ENCODE results near the gene NEDD8. TPM values are rescaled to one million over a fixed set of nuclear protein-coding genes. Genes with fewer than 3 reads are reported as not detected.

Gene NEDD8
- total RNA-seq, 1 donor from 2014 or later: 191 TPM

DNA sequence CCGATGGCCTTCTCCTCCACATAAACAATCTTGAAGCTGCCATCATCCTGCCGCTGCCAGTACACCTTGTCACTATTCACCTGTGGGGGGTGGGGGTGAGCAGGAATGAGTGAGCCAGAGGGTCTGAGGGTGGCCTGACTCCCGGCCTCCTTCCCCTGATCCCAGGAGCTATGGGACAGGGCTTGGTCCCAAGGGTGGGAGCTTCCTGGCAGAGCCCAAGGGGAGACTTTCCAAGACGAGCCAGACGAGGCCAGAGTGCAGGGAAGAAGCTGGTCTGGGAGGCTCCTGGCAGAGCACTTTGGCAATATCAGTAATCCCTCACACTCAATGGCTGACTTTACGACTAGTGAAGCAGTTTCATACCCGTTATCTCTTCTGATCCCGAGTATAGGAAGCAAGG, 23.3 kb upstream of the NEDD8 start:
- Mint-ChIP-seq H3K4me1 (no peaks in the 10 kb centered on the region), H3K36me3 (ENCODE audit: low read depth) (no peaks in the 10 kb centered on the region), H3K27me3 (ENCODE audit: low read depth) (no peaks in the 10 kb centered on the region), H3K4me3 (no peak overlapping the region), H3K27ac (ENCODE audit: unreplicated experiment) (no peak overlapping the region), H3K9me3 (no peaks in the 10 kb centered on the region)
- DNase-seq (ENCODE audit: low read depth, low spot score): no peak
- TF ChIP-seq, protein P1, sequence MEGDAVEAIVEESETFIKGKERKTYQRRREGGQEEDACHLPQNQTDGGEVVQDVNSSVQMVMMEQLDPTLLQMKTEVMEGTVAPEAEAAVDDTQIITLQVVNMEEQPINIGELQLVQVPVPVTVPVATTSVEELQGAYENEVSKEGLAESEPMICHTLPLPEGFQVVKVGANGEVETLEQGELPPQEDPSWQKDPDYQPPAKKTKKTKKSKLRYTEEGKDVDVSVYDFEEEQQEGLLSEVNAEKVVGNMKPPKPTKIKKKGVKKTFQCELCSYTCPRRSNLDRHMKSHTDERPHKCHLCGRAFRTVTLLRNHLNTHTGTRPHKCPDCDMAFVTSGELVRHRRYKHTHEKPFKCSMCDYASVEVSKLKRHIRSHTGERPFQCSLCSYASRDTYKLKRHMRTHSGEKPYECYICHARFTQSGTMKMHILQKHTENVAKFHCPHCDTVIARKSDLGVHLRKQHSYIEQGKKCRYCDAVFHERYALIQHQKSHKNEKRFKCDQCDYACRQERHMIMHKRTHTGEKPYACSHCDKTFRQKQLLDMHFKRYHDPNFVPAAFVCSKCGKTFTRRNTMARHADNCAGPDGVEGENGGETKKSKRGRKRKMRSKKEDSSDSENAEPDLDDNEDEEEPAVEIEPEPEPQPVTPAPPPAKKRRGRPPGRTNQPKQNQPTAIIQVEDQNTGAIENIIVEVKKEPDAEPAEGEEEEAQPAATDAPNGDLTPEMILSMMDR (conservative IDR thresholded peaks at IDR 0.05): no peak

DNA sequence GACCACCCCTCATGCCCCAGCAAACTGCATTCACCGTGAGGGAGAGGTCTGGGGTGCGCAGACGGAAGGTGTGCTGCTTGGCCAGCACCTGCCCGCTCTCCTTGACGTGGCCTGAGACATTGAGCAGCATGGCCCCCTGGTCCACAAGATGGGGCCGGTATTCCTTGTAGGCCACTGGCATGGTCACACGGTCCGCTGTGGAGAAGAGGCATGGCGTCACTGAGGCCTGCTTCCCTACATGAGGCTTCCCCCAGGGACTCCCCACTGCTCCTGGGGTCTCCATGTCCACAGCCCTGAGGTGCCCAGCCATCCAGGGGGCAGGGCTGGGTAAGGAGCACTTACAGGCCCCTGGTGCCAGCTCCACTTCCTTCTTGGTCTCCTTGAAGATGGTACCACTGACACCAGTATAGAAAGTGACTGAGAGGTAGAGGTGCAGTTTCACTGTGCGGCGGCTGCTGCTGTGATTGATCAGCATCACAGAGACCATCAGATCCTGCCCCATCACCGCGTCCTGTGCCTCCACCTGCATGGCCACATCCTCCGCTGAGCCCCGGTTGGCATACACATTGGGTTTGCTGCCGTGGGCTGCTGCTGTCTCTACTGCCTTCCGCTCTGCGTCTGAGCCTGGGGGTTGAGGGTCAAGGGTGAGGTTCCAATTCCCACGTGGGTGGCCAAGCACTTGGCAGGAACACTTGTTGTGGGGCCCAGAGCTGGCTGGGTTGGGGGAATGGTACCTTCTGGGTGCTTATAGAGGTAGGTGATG, 22.6 kb upstream of the NEDD8 start:
- H3K9me3 Mint-ChIP-seq: no peaks in the 10 kb centered on the region
- no peaks in the 10 kb centered on the region for H3K36me3 Mint-ChIP-seq (ENCODE audit: low read depth)
- TF ChIP-seq, protein P1 (conservative IDR thresholded peaks at IDR 0.05): no peak
- no peak for DNase-seq (ENCODE audit: low read depth, low spot score)
- H3K27ac Mint-ChIP-seq (ENCODE audit: unreplicated experiment): no peak overlapping the region
- H3K27me3 Mint-ChIP-seq (ENCODE audit: low read depth): no peaks in the 10 kb centered on the region
- no peaks in the 10 kb centered on the region for H3K4me1 Mint-ChIP-seq
- H3K4me3 Mint-ChIP-seq: no peak overlapping the region

DNA sequence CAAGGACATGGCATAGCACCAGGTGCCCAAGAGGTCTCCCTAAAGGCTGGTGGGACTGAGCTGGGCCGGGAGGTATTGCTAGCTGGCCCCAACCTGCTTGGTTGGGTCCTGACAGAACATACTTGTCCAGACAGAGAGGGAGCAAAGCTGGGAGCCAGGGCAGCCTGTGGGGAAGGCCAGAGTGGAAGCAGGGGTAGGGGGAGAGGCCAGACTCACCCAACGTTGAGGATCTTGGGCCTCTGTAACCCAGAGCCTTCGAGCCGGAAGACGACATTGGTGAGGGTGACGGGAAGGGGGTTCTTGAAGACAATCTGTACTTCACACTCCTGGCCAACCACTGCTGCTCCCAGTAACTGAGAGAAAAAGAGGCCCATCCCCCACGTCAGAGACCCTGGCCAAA, 21.8 kb upstream of the NEDD8 start:
- Mint-ChIP-seq H3K27ac (ENCODE audit: unreplicated experiment) (no peak overlapping the region), H3K36me3 (ENCODE audit: low read depth) (no peaks in the 10 kb centered on the region), H3K4me1 (no peaks in the 10 kb centered on the region), H3K4me3 (no peak overlapping the region), H3K27me3 (ENCODE audit: low read depth) (no peaks in the 10 kb centered on the region), H3K9me3 (no peaks in the 10 kb centered on the region)
- no peak for DNase-seq (ENCODE audit: low read depth, low spot score)
- TF ChIP-seq, protein P1 (conservative IDR thresholded peaks at IDR 0.05): no peak

DNA sequence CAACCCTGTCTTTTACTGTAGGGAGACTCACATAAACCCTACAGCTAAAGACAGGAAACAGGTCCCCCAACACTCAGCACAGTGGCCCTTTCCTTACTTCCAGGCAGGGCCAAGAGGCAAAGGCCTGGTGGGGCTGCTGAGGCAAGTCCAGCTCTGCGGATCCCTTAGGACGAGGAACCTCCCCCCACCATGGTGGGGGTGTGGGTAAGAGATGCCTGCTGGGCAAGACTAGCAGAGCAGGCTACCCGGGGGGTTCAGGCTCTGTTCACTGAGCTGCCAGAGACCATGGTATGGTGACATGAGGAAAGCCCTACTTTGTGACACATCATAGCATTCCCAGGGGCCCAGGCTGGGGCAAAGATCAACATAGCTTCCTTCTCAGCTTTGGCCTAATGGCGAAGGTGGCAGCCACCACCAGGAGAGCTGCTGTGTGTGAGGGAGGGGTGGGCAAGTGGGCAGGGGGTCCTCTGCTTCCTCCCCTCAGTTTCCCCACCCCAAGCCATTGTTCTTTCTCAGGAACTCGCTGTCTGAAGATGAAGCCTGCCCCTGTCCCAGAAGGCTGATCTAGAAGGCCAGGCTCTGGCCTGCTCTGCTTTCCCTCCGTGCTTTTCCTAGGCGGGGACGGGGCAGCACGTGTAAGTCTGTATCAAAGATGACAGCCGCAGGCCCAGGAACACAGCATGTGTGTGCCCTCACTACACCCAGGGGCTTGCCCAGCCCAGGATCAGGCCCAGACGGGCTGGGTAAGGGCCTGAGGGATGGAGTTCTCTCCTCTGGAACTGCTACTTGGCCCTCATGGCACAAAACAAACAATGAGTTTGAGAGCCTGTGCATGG, 20.3 kb upstream of the NEDD8 start:
- Mint-ChIP-seq H3K9me3 (no peaks in the 10 kb centered on the region), H3K4me3 (no peak overlapping the region), H3K27ac (ENCODE audit: unreplicated experiment) (no peak overlapping the region), H3K27me3 (ENCODE audit: low read depth) (no peaks in the 10 kb centered on the region), H3K36me3 (ENCODE audit: low read depth) (no peaks in the 10 kb centered on the region), H3K4me1 (no peaks in the 10 kb centered on the region)
- no peak for DNase-seq (ENCODE audit: low read depth, low spot score)
- TF ChIP-seq, protein P1 (conservative IDR thresholded peaks at IDR 0.05): no peak

DNA sequence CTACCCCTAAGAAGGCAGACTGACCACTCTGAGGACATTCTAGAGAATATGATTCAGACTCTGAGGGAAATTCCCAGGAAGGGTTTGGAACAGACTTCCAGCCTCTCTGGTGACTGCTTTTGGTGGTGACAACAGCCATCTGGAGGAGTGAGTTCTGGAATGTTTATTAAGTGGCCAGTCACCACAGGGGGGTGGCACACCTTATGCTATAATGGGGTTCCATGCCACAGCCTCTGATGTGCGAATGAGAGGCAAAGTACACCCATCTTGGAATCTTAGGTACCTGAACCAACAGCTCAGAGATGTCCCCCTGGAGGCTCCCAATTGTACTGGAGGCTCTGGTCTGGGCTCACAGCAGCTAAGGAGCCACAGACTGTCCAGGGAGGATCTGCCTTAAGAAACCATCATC, 19.7 kb upstream of the NEDD8 start:
- no peaks in the 10 kb centered on the region for H3K27me3 Mint-ChIP-seq (ENCODE audit: low read depth)
- H3K9me3 Mint-ChIP-seq: no peaks in the 10 kb centered on the region
- no peaks in the 10 kb centered on the region for H3K36me3 Mint-ChIP-seq (ENCODE audit: low read depth)
- H3K4me1 Mint-ChIP-seq: no peaks in the 10 kb centered on the region
- TF ChIP-seq, protein P1 (conservative IDR thresholded peaks at IDR 0.05): no peak
- H3K27ac Mint-ChIP-seq (ENCODE audit: unreplicated experiment): no peak overlapping the region
- no peak for DNase-seq (ENCODE audit: low read depth, low spot score)
- no peak overlapping the region for H3K4me3 Mint-ChIP-seq
